NCI-H1436 (cell line): ENCODE data around the gene GEMIN2.
"Not testable (repeated sequence)": the region's sequence is repeated elsewhere in the genome, so short reads cannot be mapped to it uniquely, and the experiment has no call there.

ENCODE experiments used
- DNase-seq: peaks from one replicate; lab custom pipeline; 2025; lab: John Stamatoyannopoulos, UW

GEMIN2 gene

DNA sequence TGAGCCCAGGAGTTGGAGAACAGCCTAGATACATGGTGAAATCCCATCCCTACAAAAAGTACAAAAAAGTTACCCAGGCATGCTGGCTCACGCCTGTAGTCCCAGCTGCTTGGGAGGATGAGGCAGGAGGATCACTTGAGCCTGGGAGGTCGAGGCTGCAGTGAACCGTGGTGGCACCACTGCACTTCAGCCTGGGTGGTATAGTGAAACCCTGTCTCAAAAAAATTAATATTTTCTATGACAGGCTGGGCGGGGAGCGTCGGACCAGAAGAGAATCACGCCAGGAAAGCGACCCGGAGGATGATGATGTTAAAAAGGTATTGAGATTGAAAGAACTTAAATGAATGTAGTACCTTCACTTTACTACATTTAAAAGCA is 63.0 kb downstream of the GEMIN2 start:
- no peak for DNase-seq

DNA sequence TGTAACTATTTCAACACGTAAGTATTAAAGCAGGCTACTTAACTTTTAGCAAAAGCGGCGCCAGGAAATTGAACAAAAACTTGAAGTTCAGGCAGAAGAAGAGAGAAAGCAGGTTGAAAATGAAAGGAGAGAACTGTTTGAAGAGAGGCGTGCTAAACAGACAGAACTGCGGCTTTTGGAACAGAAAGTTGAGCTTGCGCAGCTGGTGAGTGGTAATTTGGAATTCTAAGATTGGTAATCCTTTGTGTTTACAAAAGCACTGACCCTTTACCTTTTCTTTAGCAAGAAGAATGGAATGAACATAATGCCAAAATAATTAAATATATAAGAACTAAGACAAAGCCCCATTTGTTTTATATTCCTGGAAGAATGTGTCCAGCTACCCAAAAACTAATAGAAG is 64.9 kb downstream of the GEMIN2 start:
- DNase-seq: no peak

DNA sequence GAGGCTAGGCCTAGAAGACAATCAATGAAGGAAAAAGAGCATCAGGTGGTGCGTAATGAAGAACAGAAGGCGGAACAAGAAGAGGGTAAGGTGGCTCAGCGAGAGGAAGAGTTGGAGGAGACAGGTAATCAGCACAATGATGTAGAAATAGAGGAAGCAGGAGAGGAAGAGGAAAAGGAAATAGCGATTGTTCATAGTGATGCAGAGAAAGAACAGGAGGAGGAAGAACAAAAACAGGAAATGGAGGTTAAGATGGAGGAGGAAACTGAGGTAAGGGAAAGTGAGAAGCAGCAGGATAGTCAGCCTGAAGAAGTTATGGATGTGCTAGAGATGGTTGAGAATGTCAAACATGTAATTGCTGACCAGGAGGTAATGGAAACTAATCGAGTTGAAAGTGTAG is 66.4 kb downstream of the GEMIN2 start:
- no peak for DNase-seq

DNA sequence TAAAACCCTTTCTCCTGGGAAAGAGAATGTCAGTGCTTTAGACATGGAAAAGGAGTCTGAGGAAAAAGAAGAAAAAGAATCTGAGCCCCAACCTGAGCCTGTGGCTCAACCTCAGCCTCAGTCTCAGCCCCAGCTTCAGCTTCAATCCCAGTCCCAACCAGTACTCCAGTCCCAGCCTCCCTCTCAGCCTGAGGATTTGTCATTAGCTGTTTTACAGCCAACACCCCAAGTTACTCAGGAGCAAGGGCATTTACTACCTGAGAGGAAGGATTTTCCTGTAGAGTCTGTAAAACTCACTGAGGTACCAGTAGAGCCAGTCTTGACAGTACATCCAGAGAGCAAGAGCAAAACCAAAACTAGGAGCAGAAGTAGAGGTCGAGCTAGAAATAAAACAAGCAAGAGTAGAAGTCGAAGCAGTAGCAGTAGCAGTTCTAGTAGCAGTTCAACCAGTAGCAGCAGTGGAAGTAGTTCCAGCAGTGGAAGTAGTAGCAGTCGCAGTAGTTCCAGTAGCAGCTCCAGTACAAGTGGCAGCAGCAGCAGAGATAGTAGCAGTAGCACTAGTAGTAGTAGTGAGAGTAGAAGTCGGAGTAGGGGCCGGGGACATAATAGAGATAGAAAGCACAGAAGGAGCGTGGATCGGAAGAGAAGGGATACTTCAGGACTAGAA is 67.0 kb downstream of the GEMIN2 start:
- no peak for DNase-seq

DNA sequence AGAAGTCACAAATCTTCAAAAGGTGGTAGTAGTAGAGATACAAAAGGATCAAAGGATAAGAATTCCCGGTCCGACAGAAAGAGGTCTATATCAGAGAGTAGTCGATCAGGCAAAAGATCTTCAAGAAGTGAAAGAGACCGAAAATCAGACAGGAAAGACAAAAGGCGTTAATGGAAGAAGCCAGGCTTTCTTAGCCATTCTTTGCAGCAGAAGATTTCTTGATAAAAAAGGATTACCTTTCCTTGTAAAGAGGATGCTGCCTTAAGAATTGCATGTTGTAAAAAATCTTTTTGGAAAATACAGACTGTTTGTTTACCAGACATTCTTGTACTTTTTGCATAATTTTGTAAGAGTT is 67.5 kb downstream of the GEMIN2 start:
- no peak for DNase-seq

DNA sequence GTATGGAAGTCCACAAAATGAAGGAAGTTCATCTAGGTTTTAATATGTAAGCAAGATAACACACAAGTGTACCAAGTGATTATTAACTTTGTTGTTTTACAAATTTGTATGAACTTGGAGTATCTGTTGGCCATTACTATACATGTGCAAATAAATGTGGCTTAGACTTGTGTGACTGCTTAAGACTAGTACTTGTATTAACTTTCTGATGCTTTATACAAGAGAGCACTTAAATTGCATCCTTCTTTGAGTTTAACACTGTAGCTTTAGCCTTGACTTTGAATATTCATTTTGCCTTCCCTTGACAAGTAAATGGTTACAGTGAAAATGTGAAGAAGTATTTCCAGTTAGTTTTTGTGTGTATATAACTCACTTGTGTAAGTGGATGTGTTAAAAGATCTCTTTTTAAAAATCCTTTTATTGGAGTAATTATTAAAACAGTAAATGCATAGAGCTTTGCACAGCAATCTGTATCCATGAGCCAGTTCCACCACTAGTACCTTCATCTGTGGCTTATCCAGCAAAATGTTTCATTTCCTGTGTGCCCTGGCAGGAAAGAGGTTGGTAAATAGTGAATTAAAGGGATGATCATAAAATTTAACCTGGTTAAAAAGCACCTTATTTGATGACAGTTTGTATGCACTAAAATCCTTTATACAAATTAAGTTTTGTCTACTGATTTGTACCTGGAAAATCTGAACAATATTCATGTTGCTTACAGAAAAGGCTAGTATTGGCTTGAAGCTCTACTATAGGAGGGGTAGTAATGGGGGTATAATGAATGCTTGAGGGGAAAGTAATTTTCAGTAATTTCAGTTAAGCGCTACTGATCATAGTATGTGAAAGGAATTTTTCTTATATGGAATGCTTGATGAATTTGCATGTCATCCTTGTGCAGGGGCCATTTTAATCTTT is 68.9 kb downstream of the GEMIN2 start:
- DNase-seq: no peak

DNA sequence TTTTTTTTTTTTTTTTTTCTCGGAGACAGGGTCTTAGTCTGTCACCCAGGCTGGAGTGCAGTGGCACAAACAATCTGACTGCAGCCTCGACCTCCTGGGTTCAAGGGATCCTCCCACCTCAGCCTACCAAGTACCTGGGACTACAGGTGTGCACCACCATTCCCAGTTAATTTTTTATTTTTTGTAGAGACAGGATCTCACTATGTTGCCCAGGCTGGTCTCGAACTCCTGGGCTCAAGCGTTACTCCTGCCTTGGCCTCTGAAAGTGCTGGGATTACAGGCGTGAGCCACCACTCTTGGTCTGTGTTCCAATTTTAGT is 69.5 kb downstream of the GEMIN2 start:
- not testable (repeated sequence) for DNase-seq

DNA sequence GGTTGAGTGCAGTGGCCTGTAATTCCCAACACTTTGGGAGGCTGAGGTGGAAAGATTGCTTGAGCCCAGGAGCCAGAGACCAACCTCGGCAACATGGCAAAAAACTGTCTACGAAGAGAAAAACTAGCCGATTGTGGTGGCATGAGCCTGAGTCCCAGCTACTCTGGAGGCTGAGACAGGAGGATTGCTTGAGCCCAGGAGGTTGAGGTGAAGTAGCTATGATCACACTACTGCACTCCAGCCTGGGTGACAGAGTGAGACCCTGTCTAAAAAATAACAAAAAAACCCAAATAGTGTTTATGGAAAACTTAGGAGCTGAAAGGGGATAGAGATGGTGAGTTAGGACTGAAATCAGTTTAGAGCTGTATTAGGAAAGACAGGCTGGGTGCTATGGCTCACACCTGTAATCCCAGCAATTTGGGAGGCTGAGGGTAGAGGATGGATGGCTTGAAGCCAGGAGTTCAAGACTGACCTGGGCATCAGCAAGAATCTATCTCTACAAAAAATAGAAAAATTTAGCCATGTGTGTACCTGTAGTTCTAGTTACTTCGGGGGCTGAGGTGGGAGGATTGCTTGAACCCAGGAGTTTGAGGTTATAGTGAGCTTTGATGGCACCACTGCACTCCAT is 70.6 kb downstream of the GEMIN2 start:
- DNase-seq: no peak

DNA sequence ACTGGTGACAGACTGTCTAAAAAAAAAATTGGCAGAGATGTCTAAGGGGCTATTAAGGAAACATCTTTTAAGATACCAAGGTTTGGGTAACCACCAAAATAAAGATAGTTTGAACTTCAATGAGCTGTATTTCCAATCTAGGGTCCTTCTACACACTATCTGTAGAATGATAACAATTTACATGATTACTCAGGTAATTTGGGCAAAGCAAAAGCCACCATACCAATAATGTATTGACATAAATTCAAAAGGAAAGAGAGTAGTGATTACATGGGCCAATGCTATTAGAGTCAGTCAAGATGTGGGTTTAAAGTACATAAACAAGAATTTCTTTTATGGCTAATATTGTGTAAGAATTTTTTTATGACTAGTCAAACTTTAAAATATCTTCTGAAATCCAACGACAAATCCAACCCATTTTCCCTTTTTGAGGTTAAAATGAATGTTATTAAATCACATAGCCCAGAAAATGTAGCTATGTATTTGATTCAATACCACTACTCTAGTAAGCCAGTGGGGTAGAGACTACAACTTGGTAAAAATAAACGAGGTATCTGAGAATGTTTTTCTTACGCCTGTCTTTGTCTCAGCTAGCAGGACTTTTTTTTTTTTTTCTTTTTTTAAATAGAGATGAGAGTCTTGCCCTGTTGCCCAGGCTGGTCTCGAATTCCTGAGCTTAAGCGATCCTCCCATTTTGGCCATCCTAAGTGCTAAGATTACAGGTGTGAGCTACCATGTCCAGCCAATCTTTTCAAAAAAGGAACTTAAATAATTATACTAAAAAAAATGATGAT is 71.3 kb downstream of the GEMIN2 start:
- DNase-seq: no peak
